Right lobe of liver (tissue), 6 donors: ENCODE data around the gene CCDC158. TPM values are rescaled to one million over a fixed set of nuclear protein-coding genes. Genes with fewer than 3 reads are reported as not detected.
A peak's percentile ranks its signal among the peaks of the same experiment; 100 is the strongest.

Experiments
- ATAC-seq, 4 donors: fragments of 200-7000 bp; cut with Tn5 transposase; one replicate each; pipeline ENCODE4 v1.9.1; 2020; ENCODE audit warnings: mild to moderate bottlenecking in 4 of 4, moderate library complexity in 4 of 4
- DNase-seq, 3 donors: peaks; one replicate each; pipeline ENCODE4 v3.0.0-alpha.2; 2020
- H3K27ac ChIP-seq, 3 donors: fragments of 200-600 bp; one replicate each; pipeline ENCODE4 v1.8.0; 2022
- H3K27me3 ChIP-seq, 2 donors: fragments of 200-600 bp; one replicate each; pipeline ENCODE4 v1.8.0; 2022
- H3K36me3 ChIP-seq, 4 donors: fragments of 200-600 bp; sonication (generic) in 1 of 4; one replicate each; pipeline versions ENCODE4 v1.5.1 to v1.8.0; 2017 to 2022; ENCODE audit warnings: control low read depth in 1 of 4
- H3K4me1 ChIP-seq, 4 donors: fragments of 200-600 bp; sonication (generic) in 1 of 4; one replicate each; pipeline versions ENCODE4 v1.5.1 to v1.8.0; 2017 to 2022; ENCODE audit warnings: control low read depth in 1 of 4
- H3K4me3 ChIP-seq, 3 donors: fragments of 200-600 bp; one replicate each; pipeline ENCODE4 v1.8.0; 2022
- H3K9me3 ChIP-seq, 4 donors: fragments of 200-600 bp; sonication (generic) in 1 of 4; one replicate each; pipeline versions ENCODE4 v1.5.1 to v1.8.0; 2017 to 2022; ENCODE audit warnings: control low read depth in 1 of 4
- POLR2A ChIP-seq: fragments of 450-650 bp; IDR thresholded peaks from one replicate; pipeline ENCODE4 v1.6.1; 2017; ENCODE audit warnings: antibody characterized with exemption, mild to moderate bottlenecking
- WGBS: methylation state at CpG from one replicate; pipeline ENCODE4 v1.1.6; 2018; ENCODE audit warnings: low coverage, low lambda C conversion rate; ENCODE audit not compliant: insufficient coverage; ENCODE audit errors: missing lambda C conversion rate; 5-methylcytosine and 5-hydroxymethylcytosine counted together
- intact Hi-C, 2 donors: fragments of 100-400 bp; cut with DNase I; formaldehyde crosslinking; loops; one replicate each; pipeline versions ENCODE4 v1.11.2 to v1.14.1; 2022
- total RNA-seq, 6 experiments: library from RNA; depleted of rRNA in 2 of 6; stranded (reverse); fragments of >200 nt in 2 of 6; fragmentation: NEBNext Ultra II Directional in 3 of 6; extraction: Animal tissue kit (Norgen Biotek cat#: 25700) in 3 of 6; gene quantifications; one replicate each; pipeline versions ENCODE4 v1.1.0 to v1.2.4, GENCODE V29; 2016 to 2023
- TF ChIP-seq, protein P1 (sequence below), 4 donors: fragments of 200-600 bp in 3 of 4; fragments of 450-650 bp in 1 of 4; IDR thresholded peaks; one replicate each; pipeline versions ENCODE4 v1.5.1 to v1.8.0; 2016 to 2022; ENCODE audit warnings: antibody characterized with exemption in 4 of 4, mild to moderate bottlenecking in 2 of 4
- donor health status: DM: no; HTN: yes; CAD: no.
- donor health status: DM: no; HTN: no; CAD: no.
- donor health status: DM: no; HTN: no; CAD: no.
- donor health status: DM: no; HTN: yes; CAD: no.
- donor health status: DM: no; HTN: yes; CAD: no.

The CCDC158 gene
- total RNA-seq, 6 experiments from 2014 or later, result 0.51 to 2.9 (median 1.3) TPM

GRCh38 chr4:76439491-76439890 lies 18.6 kb upstream of the CCDC158 start:
- WGBS, result 100% methylated on average over 2 of the region's 2 CpGs
- TF ChIP-seq, protein P1, sequence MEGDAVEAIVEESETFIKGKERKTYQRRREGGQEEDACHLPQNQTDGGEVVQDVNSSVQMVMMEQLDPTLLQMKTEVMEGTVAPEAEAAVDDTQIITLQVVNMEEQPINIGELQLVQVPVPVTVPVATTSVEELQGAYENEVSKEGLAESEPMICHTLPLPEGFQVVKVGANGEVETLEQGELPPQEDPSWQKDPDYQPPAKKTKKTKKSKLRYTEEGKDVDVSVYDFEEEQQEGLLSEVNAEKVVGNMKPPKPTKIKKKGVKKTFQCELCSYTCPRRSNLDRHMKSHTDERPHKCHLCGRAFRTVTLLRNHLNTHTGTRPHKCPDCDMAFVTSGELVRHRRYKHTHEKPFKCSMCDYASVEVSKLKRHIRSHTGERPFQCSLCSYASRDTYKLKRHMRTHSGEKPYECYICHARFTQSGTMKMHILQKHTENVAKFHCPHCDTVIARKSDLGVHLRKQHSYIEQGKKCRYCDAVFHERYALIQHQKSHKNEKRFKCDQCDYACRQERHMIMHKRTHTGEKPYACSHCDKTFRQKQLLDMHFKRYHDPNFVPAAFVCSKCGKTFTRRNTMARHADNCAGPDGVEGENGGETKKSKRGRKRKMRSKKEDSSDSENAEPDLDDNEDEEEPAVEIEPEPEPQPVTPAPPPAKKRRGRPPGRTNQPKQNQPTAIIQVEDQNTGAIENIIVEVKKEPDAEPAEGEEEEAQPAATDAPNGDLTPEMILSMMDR (IDR thresholded peaks at IDR 0.05), result no peak
- TF ChIP-seq POLR2A, result no peak
- no peaks in the 10 kb centered on the region for H3K27me3 ChIP-seq
- no peak for ATAC-seq
- no peak for DNase-seq
- H3K9me3 ChIP-seq, result no peaks in the 10 kb centered on the region
- no peak overlapping the region for H3K4me3 ChIP-seq
- H3K27ac ChIP-seq, result no peak overlapping the region
- intact Hi-C loops, result no loop called here
- H3K4me1 ChIP-seq, result no peaks in the 10 kb centered on the region
- H3K36me3 ChIP-seq, result no peaks in the 10 kb centered on the region

DNA sequence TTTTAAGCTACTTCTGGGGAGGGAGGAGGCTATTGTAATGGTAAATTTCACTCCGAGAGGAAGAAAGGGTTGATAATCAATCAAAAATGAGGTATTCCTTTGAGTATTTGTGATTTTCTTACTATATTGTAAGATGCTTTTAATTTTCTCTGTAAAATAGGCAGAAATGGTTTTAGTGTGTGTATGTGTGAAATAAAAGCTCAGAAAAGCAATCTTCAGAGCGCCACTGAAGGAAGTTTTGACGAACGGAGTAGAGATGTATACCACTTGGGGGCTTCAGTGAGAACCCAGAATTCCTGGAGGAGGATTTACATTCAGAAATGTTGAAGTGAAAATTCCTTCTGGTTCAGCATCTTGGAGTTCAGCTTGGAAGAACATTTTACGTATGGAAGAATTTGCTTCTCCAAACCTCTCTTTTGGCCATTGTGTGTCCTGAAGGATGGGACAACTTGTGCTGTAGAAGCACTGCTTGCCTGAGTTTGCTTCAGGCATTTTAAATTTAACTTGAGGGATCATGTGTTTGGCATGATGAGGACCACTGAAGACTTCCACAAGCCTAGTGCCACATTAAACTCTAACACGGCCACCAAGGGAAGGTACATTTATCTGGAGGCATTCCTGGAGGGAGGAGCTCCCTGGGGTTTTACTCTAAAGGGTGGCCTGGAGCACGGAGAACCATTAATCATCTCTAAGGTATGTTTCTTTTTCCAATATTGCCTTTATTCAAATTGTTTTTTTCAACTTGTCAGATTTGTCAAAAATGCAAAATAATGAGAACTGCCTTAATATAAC lies 14.8 kb upstream of the CCDC158 start:
- WGBS, result 63% methylated on average over 7 of the region's 7 CpGs
- Histone ChIP-seq H3K27me3 (no peaks in the 10 kb centered on the region), H3K27ac (no peak overlapping the region), H3K9me3 (no peaks in the 10 kb centered on the region), H3K4me3 (peak overlapping the region in 1 of 3 donors; percentile 8), H3K4me1 (no peaks in the 10 kb centered on the region), H3K36me3 (no peaks in the 10 kb centered on the region)
- intact Hi-C loops, result no loop called here
- peak in 3 of 4 donors; percentile 21 to 46 (median 39) for ATAC-seq
- no peak for DNase-seq
- no peak for TF ChIP-seq POLR2A
- TF ChIP-seq, protein P1 (IDR thresholded peaks at IDR 0.05), result no peak

GRCh38 chr4:76434901-76435527 lies 14.1 kb upstream of the CCDC158 start, which contains the start of gene SHROOM3:
Gene SHROOM3 (plus strand): TSS chr4:76435229. CDS start chr4:76436053, 824 bp downstream.
- no peaks in the 10 kb centered on the region for H3K36me3 ChIP-seq
- H3K4me3 ChIP-seq, result peak within 1 kb of the TSS in 1 of 3 donors; percentile 8
- no peaks in the 10 kb centered on the region for H3K27me3 ChIP-seq
- no peaks in the 10 kb centered on the region for H3K9me3 ChIP-seq
- WGBS, result 37% methylated on average over 8 of the region's 9 CpGs
- no peaks in the 10 kb centered on the region for H3K4me1 ChIP-seq
- DNase-seq, result no peak
- H3K27ac ChIP-seq, result no peak within 1 kb of the TSS
- peak in 3 of 4 donors; percentile 20 to 33 (median 24) for ATAC-seq
- intact Hi-C loops, result loop anchor here in 1 of 2 donors (5.0 kb wide), 1 partner anchor 67 kb away; no protein-coding TSS in a partner anchor
- no peak for TF ChIP-seq POLR2A
- TF ChIP-seq, protein P1 (IDR thresholded peaks at IDR 0.05), result no peak

- no peaks in the 10 kb centered on the region for H3K36me3 ChIP-seq
- peaks cover 0 to 4% (median 0%) of the 10 kb centered on the region in 4 donors for H3K4me1 ChIP-seq
- 30% methylated on average over 15 of the region's 15 CpGs for WGBS
- no peaks in the 10 kb centered on the region for H3K27me3 ChIP-seq
- no peak overlapping the region for H3K4me3 ChIP-seq
- TF ChIP-seq, protein P1 (IDR thresholded peaks at IDR 0.05), result peak; percentile 67 to 70 (median 69)
- TF ChIP-seq POLR2A, result no peak
- peak; percentile 88 to 92 (median 91) for ATAC-seq
- H3K27ac ChIP-seq, result peak overlapping the region in 2 of 3 donors; percentile 20 to 57
- intact Hi-C loops, result loop anchor here in 1 of 2 donors (5.0 kb wide), 1 partner anchor 72 kb away; no protein-coding TSS in a partner anchor
- no peaks in the 10 kb centered on the region for H3K9me3 ChIP-seq
- no peak for DNase-seq
Measured at GRCh38 chr4:76430519-76431388, 9.8 kb upstream of the CCDC158 start.
